Measurements from ENCODE around the gene LHFPL3.
"Not testable (repeated sequence)": the region's sequence is repeated elsewhere in the genome, so short reads cannot be mapped to it uniquely, and the experiment has no call there.

LHFPL3 gene

DNA sequence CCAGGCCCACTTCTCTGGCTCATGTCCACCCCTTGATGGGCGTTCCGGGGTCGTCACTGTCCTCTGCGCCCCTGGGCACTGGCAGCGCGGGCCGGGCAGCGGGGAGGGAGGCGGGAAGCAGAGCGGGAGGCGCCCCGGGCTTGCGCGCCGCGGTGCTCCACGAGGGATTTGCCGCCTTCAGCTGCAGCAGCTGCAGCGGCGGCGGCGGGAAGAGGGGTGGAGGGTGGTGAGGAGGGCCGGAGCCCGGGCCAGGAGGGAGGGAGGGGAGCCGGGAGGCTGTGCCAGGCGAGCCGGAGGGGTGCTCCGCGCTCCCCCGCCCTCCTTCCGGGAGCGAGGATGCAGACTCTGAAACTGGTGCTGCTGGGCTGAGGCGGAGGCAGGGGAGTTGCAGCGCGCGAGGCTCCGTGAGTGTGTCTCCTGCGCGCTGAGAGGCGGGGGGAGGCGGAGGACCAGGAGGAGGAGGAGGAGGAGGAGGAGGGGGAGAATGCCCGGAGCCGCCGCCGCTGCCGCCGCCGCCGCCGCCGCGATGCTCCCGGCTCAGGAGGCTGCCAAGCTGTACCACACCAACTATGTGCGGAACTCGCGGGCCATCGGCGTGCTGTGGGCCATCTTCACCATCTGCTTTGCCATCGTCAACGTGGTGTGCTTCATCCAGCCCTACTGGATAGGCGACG, at the start of gene LHFPL3:
TSS of gene LHFPL3 (plus strand) at position 308 of the 674 bp plus-strand sequence.
- DNase-seq, result no peak

DNA sequence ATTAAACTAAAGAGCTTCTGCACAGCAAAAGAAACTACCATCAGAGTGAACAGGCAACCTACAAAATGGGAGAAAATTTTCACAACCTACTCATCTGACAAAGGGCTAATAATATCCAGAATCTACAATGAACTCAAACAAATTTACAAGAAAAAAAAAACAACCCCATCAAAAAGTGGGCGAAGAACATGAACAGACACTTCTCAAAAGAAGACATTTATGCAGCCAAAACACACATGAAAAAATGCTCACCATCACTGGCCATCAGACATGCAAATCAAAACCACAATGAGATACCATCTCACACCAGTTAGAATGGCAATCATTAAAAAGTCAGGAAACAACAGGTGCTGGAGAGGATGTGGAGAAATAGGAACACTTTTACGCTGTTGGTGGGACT, 46.7 kb upstream of the LHFPL3 start:
- not testable (repeated sequence) for DNase-seq

DNA sequence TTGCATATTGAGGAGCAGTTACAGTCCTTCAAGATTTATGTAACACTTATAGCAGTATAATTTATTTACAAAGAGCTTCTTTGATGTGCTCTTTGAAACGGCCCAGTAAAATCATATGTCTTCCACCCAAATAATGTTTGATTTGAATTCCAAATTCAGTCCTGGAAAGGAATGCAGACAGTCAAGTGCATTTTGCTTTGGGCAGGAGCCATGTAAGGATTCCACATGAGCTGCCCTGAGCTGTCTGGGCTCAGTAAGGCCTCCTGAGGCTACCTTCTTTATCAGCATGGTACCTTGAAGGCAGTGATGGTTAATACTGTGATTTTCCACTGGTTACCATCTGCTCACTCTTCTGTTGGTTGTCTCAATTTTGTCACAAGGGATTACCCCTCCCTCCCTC, 41.6 kb upstream of the LHFPL3 start:
- no peak for DNase-seq

DNA sequence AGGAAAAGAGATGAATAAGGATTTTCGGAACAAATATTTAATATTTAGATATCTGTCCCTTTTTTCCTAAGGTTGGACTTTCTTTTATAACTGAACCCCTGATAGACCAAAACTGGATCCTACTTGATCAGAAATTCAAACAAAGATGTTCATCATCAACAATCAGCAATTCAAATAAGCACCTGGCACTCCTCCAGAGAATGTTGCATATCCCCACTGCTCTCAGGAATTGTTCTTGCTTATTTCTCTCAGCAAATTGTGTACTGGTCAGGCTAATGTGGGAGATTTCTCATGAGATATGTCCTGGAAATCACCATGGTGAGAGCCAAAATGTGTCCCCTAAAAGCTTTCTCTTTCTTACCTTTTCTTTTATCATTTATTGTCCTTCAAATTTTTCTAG, 40.3 kb upstream of the LHFPL3 start:
- DNase-seq, result no peak

DNA sequence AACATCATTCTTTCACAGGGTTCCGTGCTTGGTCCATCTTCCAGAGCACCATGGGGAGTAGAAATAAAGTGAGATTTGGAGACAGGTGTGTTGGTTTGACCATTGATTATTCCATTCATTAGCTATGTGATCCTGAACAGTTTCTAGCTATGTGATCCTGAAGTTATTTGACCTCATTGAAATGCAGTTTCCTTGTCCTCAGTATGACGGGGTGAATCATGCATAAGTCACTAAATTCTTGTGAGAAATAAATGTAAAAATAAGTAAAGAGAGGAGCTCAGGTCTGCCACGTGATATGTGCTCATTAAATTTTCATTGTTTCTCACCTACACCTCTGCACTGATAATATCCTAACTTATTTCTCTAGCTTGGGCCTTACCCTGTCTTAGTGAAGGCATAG, 34.1 kb upstream of the LHFPL3 start:
- DNase-seq, result no peak

DNA sequence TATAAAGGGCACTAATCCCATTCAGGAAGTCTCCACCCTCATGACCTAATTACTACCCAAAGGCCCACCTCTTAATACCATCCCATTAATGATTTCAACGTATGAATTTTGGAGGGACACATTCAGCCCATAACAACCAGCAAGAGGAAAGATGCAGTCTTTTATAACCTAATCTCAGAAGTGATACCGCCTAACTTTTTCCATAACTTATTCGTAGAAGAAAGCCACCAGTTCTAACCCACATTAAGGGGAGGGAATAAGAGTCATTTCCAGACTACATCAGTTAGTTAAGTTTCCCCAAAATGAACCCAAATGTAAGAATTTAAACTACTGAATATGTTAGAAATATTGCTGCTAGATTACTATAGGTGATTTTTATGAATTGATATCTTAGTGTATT, 32.1 kb upstream of the LHFPL3 start:
- DNase-seq, result no peak

DNA sequence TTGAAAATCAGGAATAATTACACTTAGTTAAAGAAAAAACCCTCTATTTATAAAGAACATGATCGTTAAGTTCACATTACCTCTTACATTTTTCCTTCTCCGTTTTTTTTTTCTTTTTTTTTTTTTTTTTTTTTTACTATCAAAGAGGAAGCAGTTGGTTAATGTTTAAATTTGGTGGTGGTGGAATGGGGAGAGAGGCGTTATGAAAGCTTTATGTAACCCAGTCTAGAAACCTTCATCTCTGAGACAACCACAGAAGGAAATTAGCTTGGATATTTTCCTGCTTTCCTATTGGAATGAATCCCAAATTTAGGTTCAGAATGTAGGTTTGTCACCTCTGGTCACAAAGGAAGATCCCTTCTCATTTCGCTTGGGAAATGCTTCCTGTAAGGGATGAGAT, 31.5 kb upstream of the LHFPL3 start:
- no peak for DNase-seq

DNA sequence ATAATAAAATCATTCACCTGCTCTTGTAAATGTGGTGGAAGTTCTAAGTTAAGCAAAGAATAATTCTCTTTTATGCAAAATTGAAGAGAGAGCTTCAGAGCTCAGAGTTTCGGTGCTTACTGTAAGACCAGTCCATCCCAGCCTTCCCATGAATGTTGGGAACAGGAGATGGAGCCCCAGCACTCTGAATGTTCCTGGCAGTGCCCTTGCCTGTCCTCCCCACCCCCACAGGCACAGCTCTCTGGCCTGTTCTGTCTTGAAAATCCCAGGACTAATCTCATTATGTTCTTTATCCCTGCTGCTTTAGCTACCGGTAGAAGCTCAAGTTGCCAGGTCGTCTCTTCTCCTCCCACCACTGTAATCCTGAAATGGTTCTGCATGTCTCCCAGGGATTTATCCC, 29.1 kb upstream of the LHFPL3 start:
- DNase-seq, result no peak

DNA sequence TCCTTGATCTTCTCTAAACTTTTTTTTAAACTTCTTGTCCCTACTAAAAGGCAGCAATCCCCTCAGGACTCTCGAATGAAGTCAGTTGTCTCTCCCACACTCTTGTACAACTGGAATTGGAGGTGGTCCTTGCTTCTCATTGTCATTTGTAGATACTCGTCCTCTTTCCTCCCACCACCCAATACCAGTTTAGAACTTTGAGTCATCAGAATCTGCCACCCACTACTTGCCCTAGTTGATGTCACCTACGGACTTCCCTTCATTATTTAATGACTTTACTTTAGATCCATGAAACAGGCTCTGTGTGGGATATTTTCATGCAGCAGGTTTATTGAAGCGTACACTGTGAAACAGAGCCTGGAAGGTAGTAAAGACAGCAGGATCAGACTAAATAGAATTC, 28.6 kb upstream of the LHFPL3 start:
- DNase-seq, result no peak

DNA sequence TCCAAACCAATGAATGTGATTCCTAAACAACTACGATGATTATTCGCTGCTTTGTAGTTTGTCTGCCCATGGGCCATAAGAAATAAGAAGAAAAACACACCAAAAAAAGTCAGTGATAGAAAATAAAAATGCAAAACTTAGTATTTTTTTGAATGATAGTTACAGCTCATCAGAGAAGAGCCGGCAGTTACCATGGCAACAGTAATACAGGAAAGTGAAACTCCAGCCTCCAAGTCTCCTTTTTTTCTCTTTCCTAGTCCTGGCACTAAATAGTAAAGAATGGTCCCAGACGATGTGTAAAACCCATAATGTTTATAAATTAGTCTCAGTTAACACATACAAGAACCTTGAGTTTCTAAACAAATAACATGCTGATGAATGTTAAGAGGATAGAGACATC, 21.6 kb upstream of the LHFPL3 start:
- no peak for DNase-seq

DNA sequence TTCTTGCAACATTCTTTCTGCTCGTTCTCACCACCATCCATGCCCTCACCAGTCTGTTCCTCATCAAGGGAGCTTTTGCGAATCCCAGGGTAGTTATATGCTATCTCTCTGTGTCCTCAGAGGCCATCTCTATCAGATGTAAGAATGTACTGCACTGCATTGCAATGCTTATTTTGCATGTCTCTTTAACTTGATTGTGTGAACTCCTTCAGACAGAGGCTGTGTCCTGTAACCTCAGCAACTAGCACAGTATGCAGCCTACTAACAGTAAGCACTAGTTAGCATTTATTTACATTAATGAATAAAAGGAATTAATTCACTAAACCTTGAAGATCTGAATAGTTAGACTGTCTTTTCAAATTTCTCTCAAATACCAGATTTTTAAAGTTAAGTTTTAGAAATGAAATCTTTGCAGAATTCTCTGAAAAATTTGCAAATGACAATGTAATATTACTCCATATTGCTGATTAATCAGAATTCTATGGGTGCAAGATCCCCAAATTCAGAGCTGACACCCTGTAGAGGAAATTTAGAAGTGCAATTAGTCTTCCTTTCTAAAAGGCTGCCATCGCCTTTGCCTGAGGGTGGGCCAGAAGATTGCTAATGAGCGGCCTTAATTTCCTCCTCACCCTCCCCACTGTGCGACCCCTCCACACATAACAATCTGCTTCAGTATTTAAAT, 10.3 kb upstream of the LHFPL3 start:
- no peak for DNase-seq

DNA sequence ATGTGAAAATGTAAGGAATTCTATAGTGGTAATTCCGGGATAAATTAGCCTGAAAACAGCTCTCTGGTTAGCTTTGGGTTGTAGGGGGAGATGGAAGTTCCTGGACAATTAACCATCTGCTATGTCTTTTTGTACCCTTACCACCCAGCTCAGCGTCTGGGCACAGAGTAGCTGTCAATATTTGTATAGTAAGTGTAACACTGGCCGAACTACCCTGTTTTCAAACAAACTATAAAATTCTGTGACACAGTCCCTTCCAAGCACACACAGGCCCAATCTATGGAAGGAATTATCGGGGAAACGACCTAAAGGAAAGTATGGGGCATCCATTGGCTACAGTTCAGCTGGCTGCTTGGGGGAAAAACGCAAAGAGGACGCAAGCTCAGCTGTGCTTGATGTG, 869 bp upstream of the LHFPL3 start:
- no peak for DNase-seq

DNA sequence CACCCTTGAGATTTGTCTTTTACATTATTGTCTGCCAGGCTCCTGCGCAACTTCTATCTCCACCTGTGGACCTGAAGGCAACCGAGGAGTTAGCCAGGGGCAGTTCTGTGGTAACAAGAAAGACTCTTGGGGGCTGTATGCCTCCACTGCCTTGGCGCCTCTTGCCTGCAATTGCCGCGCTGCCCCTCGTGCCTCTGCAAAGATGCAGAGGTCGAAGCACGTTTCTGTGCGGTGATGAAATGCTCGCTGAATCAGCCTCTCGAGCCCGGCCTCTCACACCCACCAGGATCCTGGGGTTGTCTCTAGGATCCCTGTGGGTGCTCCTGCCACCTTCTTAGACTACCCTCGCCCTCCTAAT, 486 bp upstream of the LHFPL3 start:
- no peak for DNase-seq

DNA sequence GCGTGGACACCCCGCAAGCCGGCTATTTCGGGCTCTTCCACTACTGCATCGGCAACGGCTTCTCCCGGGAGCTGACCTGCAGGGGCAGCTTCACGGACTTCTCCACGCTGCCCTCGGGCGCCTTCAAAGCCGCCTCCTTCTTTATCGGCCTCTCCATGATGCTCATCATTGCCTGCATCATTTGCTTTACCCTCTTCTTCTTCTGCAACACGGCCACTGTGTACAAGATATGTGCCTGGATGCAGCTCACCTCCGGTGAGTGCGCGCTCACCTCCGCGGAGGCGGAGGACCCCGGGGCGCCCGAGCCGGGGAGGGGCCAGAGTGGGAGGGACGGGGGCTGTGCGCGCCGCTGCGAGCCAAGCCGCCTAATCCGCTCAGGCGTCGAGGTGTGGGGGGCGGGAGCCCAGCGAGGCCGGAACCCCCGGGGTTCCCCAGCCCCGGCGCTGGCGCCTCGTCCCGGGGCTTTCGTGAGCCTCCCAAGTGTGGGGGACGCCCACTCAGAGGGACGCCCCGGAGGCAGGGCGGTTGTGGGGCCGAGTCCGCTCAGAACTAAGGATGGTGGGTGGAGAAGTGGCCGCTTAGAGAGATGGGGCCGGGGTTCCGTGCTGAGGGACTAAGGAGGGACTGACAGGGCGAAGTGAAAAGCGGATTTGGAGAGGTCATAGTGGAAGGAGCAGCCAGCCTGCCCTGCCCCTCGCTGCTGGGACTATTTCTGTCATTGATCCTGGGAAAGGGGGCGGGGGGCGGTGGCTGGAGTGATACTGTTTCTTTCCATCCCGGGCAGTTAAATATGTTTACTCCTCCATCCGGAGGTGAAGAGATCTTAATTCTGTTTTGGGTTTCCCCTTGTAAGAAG, 795 bp downstream of the LHFPL3 start:
- no peak for DNase-seq

DNA sequence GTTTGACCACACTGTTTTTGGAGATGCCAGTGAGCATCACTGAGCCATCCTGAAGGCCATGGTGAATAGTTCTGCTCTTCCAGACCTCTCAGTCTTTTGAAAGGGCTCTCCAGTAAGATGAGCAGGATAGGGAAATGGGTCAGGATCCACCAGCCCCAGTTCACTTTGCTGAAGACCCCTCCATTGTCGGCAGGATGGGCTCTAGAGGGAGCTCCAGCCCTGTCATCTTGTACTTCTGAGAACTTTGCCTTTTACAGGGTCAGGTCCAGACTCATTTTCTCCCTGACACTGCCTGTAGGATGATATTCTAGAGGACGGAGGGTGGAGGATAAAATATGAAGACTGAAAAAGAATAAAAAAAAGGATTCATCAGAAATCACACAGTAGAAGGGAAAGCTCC, 13.1 kb downstream of the LHFPL3 start:
- no peak for DNase-seq

DNA sequence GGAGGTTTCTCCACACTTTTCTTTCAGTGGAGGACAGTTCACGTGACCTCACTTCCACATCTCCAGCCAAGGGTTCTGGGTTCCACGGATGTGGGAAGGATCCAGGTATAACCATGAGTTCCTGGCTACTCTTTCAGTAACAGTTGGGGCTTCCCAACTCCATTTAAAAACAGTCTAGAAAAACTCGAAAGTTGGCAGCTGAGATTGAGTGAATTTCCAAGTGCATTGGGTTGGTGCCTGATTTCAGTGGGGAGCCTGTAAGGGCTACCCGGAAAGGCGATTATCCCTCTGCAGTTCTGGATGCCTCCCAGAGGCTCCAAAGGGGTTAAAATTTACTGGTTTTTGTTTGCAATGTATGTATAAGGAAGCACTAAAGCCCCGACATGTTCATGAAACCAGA, 24.3 kb downstream of the LHFPL3 start:
- no peak for DNase-seq

DNA sequence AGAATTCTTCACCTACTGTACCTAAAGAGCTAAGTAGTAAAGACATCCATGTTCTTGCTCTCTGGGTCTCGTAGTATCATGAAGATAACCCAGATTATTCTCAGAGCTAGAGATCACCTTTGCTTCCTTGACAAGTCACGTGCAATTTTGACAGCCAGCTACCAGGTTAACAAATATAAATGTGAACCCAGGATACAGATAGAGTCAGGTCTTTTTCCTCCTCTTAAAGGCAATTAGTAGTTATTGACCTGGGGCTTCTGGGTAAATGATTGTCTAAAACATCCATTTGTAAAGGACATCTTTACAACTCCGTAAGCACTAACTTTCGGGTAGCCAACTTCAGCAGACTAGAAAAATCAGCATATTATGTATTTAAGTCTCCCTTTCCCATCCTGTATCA, 28.8 kb downstream of the LHFPL3 start:
- no peak for DNase-seq

DNA sequence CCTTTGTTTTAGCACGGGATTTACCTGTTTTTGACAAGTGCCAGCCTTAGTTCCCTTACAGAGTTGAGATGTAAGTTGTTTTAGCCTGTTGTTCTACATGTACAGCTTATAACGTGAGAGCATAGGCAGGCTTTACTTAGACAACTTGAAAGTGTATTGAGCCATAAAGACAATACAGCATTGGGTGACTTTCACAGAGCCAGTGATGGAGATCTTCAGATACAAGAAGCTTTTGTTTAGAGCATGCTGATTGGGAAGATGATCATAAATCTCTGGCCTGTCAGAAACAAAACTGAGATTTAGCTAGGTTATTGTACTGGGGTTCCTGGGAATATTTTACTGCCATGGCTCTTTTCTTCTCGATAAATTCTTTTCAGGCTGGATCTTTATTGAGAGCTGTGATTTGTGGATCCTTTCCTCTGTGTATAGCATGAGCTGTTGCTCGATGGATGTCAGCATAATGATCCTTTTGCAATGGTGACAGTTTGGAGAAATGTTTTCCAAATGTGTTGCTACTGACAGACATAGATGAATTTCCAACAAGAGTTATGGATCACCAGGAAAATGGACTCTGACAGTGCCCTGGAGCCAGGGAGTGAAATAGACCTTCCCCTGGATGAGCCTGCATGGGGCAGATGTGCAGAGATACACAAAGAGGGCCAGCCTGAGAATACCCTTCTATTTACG, 30.2 kb downstream of the LHFPL3 start:
- no peak for DNase-seq

DNA sequence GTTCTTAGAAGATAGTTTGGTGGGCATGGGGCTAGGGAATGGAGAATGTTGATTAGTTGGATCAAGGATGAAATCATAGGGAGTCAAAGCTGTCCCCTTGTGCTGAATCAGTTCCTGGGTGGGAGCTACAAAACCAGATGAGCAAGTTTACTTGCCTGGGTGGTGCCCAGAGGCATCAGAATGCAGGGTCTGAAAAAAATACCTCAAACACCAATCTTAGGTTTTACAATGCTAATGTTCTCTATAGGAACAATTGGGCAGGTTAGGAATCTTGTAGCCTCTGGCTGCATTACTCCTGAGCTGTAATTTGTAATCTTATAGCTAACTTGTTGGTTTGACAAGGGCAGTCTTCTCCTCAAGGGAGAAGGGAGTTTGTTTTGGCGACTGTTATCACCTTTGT, 34.4 kb downstream of the LHFPL3 start:
- no peak for DNase-seq

DNA sequence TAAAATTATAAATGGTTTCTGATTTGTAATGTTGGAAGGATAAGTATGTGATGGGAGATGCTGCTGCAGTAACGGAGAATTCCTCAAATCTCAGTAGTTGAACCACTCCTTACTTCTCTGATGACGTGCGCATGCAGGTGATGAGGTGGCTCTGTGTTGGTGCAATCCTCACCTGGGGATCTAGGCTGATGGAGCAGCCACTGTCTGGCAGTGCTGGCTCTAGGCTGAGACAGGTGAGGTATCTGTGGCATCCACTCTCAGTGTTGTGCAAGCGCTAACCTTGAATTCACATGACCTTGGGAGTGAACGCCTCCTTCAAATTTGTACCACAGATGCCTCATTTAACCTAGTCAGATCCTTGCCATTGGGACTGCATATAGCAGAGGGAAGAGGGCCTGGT, 35.0 kb downstream of the LHFPL3 start:
- DNase-seq, result no peak

DNA sequence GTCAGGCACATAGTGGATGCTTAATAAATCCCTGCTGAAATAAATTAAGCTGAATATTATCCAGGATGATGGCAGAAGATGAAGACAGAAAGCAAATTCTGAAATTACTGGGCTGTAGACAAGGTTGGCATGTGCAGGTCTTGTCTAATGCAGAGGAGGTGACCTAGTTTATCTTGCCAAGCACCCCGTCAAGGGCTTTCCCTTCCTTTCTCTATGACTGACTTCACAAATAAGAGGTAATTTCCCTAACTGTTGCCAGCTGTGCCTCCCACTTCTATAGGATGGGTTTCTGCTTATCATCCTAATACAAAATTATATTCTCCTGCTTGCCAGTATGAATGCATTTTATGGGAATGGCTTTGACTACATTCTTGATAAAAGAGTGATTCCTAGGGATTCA, 38.0 kb downstream of the LHFPL3 start:
- DNase-seq, result no peak

DNA sequence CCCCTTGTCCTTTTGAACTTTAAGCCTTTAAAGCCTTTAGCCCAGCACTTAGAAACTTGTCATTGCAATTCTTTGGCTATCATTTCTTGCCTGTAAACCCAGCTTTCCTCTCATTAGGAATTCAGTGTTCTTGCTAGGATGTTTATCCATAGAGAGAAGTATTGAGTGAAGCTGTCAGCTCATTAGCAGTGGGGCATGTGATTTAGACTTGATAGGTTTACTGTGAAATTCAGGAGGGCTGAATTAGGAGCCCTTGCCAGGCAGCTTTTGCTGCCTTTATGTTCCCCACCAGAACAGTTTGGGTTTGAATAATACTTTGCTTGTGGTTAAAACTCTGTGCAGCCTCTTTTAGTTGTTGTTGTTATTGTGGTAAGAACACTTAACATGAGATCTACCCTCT, 39.5 kb downstream of the LHFPL3 start:
- DNase-seq, result no peak

DNA sequence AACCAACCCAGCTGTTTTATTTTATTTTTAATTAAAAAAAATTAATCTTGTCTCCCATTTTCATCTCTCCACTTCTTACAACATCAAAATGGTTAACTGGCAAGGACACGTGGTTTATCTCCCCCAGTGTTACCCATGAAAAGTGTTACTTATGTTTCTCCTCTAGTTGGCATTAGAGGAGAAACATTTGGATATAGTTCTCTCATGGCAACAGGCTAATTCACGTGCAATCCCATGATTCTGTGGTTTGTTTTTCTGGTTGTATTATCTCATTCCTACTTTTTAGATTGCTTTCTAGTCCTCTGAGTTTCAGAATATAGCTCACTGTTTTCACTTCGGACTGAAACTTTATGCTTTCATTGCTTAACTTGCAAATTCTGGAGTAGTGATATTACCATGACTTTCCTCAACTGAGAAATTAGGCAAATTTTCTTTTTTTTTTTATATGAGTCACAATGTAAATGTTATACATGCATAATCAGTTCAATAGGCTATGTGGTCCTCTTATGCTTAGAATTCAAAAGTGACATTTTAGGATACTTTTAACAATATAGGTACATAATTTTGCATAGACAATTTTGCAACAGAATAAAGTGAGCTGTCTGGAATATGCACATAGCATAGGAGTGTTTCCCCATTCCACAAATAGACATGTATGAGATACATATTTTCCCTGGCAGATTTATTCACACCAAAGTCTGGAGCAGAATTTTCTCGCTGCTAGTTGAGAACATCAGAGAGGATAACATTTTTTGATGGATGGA, 43.0 kb downstream of the LHFPL3 start:
- DNase-seq, result no peak

Measured in activated T-cell treated with anti-CD3 and anti-CD28 coated beads, Interleukin-2, amount 50 U/mL, for 1 hour (primary cell).